Stimulated activated CD4-positive, alpha-beta T cell treated with anti-CD3 and anti-CD28 coated beads, Interleukin-12 subunit alpha, Interleukin-12 subunit beta, amount 100 ng/mL, for 24 hours (primary cell): ENCODE measurements around the gene MRPL39.
A peak's percentile ranks its signal among the peaks of the same experiment; 100 is the strongest.

Experiments used
- DNase-seq, 2 experiments: peaks; one replicate each; pipeline ENCODE4 v3.0.0-alpha.2; 2020; ENCODE audit warnings: low read depth in 2 of 2

The MRPL39 gene

GRCh38 chr21:25614441-25614840, 7.2 kb upstream of the MRPL39 start:
- DNase-seq, result no peak

- peak; percentile 61 to 70 for DNase-seq
Observed at GRCh38 chr21:25608044-25608737, 910 bp upstream of the MRPL39 start.

DNA sequence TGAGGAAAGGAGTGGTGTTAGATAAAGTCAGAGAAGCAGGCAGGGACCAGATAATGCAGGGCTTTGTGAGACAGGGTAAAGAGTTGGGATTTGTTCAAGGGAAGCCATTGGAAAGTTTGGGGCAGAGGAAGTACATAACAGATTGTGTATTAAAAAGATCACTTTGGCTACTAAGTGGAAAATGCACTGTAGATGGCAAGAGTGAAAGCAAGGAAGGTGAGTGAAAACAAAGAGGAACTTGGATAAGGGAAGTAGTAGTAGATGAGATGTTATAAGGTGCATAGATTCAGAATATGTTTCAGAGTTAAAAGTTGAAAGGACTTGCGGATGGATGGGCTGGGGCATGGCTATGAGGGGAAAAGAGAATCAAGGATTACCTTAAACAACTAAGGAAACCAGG, 17.4 kb downstream of the MRPL39 start:
- DNase-seq, result no peak

GRCh38 chr21:25586791-25587190, 20.5 kb downstream of the MRPL39 start:
- no peak for DNase-seq

GRCh38 chr21:25586326-25586725, 21.0 kb downstream of the MRPL39 start:
- no peak for DNase-seq

DNA sequence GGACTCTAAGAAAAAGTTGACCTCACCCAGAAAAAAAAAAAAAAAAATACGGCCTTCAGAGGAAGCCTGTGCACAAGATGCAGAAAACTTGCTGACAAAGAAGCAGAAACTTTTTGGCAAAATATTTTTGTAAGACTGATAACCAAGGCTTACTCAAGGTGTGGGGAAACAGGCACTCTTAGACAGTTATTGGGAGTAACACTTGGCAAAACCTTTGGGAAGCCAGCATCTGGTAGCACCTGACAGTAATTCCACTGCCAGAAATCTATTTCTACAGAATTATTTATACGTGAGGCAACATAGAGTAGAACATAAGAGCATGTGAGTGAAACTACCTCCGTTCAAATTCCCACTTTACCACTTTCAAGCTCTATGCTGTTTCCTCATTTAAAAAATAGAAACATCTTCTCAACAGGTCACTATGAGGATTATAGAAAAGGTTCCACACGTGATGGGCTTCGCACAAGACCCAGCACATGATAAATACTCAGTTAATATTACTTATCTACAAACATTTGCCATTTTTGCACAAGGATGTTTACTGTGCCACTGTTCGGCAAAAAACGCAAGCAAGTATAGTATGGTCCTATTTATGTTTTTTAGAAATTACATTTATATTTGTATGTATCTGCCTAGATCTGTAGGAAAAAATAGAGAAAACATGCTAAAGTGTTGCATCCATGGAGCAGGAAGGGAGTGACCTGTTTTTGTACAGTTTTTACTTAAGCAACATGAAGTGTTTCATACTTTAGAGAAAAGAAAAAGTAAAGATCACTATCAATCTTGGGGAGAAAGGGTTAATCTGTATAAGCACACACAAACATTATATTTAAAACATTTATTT, 22.2 kb downstream of the MRPL39 start:
- no peak for DNase-seq

- no peak for DNase-seq
Observed at GRCh38 chr21:25583370-25584130, 23.7 kb downstream of the MRPL39 start.

DNA sequence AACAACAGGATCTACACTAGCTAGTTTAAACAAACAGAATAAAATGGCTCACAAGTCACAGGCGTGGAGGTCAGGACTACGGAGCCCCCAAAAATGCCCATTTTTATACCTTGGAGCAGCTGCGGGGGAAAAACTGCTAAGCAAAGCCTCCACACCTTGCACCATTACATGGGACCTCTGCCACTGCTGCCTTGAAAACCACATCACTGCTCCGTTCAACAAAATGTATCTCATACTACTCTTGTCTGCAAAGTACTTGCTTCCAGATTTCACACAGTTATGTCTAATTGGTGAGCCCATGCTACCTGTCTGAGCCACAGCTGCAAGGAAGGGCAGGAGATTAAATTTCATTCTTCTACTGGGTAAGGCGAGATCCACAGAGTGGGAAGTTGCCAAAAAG, 24.4 kb downstream of the MRPL39 start:
- DNase-seq, result no peak

GRCh38 chr21:25582164-25582790, 25.0 kb downstream of the MRPL39 start:
- no peak for DNase-seq

DNA sequence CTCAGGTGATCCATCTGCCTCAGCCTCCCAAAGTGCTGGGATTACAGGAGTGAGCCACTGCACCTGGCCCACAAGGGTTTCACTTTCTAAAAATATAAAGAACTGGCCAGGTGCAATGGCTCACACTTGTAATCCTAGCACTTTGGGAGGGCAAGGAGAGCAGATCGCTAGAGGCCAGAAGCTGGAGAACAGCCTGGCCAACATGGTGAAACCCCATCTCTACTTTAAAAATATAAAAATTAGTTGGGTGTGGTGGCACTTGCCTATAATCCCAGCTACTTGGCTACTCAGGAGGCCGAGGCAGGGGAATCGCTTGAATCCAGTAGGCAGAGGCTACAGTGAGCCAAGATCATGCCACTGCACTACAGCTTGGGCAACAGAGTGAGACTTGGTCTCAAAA, 25.7 kb downstream of the MRPL39 start:
- no peak for DNase-seq

DNA sequence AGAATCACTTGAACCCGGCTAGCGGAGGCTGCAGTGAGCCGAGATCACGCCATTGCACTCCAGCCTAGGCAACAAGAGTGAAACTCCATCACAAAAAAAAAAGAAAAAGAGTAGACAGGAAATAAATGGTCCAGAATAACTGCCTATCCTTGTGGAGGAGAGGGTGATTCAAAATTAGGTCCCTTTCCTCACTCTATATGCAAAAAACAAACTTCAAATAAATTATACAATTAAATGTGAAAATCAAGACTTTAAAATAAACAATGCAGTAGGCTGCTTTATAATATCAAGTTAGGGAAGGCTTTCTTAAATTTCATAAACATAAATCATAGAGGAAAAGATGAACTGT, 26.4 kb downstream of the MRPL39 start:
- DNase-seq, result no peak

DNA sequence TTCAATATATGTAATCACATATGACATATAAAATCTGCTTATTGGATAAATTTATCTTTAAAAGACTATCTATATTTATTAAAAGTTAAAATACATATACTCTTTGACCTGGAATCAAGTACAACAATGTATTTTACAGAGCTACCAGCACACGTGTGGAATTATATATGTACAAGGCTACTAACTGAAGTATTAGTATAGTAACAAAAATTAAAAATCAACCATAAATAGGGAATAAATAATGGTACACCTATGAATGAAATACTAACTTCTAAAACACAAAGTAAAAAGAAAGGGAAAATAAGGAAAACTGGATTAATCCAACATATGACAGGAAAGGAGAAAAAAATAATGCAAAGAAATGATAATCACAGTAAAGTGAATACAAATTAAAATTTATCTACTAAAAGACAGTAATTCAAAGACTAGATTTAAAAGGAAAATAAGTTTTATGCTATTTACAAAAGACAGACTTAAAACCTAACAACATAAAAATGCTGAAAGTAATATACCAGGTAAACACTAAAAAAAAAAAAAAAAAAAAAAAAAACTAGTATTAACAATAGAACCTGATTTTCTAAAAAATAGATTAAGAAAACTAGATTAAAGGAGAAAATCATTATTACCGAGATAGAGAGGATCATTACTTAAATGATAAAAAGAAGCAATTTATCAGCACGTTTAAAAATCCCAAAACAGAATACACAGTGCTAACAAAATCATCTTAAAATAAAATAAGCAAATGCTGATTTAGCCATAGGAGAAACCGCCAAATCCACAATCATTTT, 27.9 kb downstream of the MRPL39 start:
- no peak for DNase-seq

- DNase-seq, result peak in 1 of 2 experiments; percentile 62
Observed at GRCh38 chr21:25578056-25578961, 29.0 kb downstream of the MRPL39 start.

- no peak for DNase-seq
Observed at GRCh38 chr21:25577424-25578055, 29.7 kb downstream of the MRPL39 start.

- peak in 1 of 2 experiments; percentile 68 for DNase-seq
Observed at GRCh38 chr21:25573409-25574206, 33.7 kb downstream of the MRPL39 start.

GRCh38 chr21:25572861-25573310, 34.4 kb downstream of the MRPL39 start:
- no peak for DNase-seq

GRCh38 chr21:25571726-25572121, 35.6 kb downstream of the MRPL39 start:
- DNase-seq, result no peak

GRCh38 chr21:25569711-25570110, 37.6 kb downstream of the MRPL39 start:
- no peak for DNase-seq

- no peak for DNase-seq
Observed at GRCh38 chr21:25569084-25569483, 38.2 kb downstream of the MRPL39 start.
